Adrenal gland (tissue), 12 donors: ENCODE results near the gene ADORA1. TPM values are rescaled to one million over a fixed set of nuclear protein-coding genes. Genes with fewer than 3 reads are reported as not detected.

Experiments
- DNase-seq, 7 donors: peaks; one replicate each; pipeline ENCODE4 v3.0.0-alpha.2; 2019 to 2020
- H3K27ac ChIP-seq, 5 donors: fragments of 200-600 bp; sonication (generic) in 4 of 5; 1 replicate in 3 of 5; 2 replicates in 2 of 5; pipeline versions ENCODE4 v1.5.1 to v1.8.0; 2016 to 2020; ENCODE audit warnings: mild to moderate bottlenecking in 1 of 5
- H3K27me3 ChIP-seq: fragments of 200-600 bp; 2 replicates; pipeline ENCODE4 v1.8.0; 2021
- H3K36me3 ChIP-seq, 2 donors: fragments of 200-600 bp; replicated peaks in 1 of 2; 1 replicate in 1 of 2; 2 replicates in 1 of 2; pipeline versions ENCODE4 v1.5.1 to v1.8.0; 2018 to 2022
- H3K4me1 ChIP-seq, 2 donors: fragments of 200-600 bp; replicated peaks in 1 of 2; 1 replicate in 1 of 2; 2 replicates in 1 of 2; pipeline versions ENCODE4 v1.5.1 to v1.8.0; 2018 to 2021
- H3K4me3 ChIP-seq, 4 donors: fragments of 200-600 bp; sonication (generic) in 3 of 4; one replicate each; pipeline ENCODE4 v1.5.1; 2016 to 2018
- H3K9me3 ChIP-seq, 3 donors: fragments of 200-600 bp; sonication (generic) in 1 of 3; replicated peaks in 1 of 3; 1 replicate in 2 of 3; 2 replicates in 1 of 3; pipeline versions ENCODE4 v1.5.1 to v1.8.0; 2016 to 2021
- POLR2A ChIP-seq, 2 donors: fragments of 450-650 bp; IDR thresholded peaks; one replicate each; pipeline ENCODE4 v1.6.1; 2017; ENCODE audit warnings: antibody characterized with exemption in 2 of 2, mild to moderate bottlenecking in 2 of 2, moderate library complexity in 1 of 2
- WGBS, 4 donors: extraction: QIAGEN DNeasy Blood & Tissue Kit in 2 of 4; methylation state at CpG; one replicate each; pipeline versions ENCODE4 v1.1.5 to v1.1.7; 2013 to 2017; 5-methylcytosine and 5-hydroxymethylcytosine counted together
- intact Hi-C, 2 donors: fragments of 100-400 bp; cut with DNase I; formaldehyde crosslinking; loops; one replicate each; pipeline versions ENCODE4 v1.14.1 to v1.15.0; 2022 to 2023
- polyA plus RNA-seq, 3 donors: library from polyadenylated mRNA; stranded (reverse); fragments of 200-250 nt in 2 of 3; fragments of 350-450 nt in 1 of 3; fragmentation: Illumina TruSeq in 1 of 3; extraction: RNeasy Lipid Tissue Mini Kit (QIAGEN cat#74804) in 1 of 3; gene quantifications; one replicate each; pipeline ENCODE4 v1.2.3, GENCODE V29; 2013 to 2014
- total RNA-seq, 9 donors: library from RNA; depleted of rRNA in 4 of 9; stranded (reverse); fragments of >200 nt in 4 of 9; fragments of 120-200 nt in 1 of 9; fragmentation: NEBNext Ultra II Directional in 1 of 9; extraction: Animal tissue kit (Norgen Biotek cat#: 25700) in 1 of 9; gene quantifications; one replicate each; pipeline versions ENCODE4 v1.1.0 to v1.2.4, GENCODE V29; 2013 to 2023
- TF ChIP-seq, protein P1 (sequence below), 6 experiments: fragments of 450-650 bp in 4 of 6; fragments of 200-600 bp in 2 of 6; sonication (generic) in 1 of 6; IDR thresholded peaks; 1 replicate in 5 of 6; 2 replicates in 1 of 6; pipeline versions ENCODE4 v1.5.1 to v1.8.0; 2016 to 2021; ENCODE audit warnings: antibody characterized with exemption in 6 of 6, mild to moderate bottlenecking in 2 of 6, moderate library complexity in 1 of 6
- donor health status: healthy with polysubstance abuse.
- donor health status: Bipolar disorder and iron deficiency.
- donor health status: DM: yes; HTN: yes; CAD: no.
- donor health status: DM: no; HTN: no; CAD: no.
- donor health status: DM: no; HTN: no; CAD: no.
- donor health status: DM: yes; HTN: yes; CAD: no.

ADORA1 gene
- total and polyA plus RNA-seq, 12 donors: 0.14 to 1.7 (median 0.59) TPM

DNA sequence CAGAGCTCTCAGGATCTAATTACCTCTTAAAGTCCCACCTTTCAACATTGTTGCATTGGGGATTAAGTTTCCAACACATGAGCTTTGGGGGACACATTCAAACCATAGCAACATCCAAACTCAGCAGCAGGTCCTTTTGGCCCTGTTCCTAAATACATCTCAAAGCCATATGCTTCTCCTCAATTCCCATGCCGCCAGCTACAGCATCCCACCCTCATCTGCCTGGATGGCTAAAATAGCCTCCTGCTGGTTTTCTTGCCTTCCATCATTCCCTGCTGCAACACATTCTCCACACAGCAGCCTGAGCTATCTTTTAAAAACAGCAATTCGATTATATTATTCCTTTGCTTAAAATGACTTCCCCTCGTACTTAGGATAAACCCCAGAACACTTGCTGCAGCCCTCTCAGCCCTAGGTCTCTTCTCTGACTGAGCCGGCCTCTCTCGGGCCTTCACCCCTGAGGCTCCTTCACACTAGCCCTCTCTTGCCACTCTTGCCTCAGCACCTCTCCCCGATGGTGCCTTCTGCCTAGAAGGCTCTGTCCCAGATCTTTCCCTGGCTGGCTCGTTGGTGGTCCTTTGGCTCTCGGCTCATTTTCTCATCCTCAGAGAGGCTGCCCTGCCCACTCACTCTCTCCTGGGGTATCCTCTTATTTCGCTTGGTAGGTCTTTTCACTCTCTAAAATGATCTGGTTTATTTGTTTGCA lies 31.6 kb downstream of the ADORA1 start:
- WGBS, 4 donors: 80 to 92% (median 85%) methylated on average over 9 of the region's 9 CpGs
- TF ChIP-seq, protein P1, sequence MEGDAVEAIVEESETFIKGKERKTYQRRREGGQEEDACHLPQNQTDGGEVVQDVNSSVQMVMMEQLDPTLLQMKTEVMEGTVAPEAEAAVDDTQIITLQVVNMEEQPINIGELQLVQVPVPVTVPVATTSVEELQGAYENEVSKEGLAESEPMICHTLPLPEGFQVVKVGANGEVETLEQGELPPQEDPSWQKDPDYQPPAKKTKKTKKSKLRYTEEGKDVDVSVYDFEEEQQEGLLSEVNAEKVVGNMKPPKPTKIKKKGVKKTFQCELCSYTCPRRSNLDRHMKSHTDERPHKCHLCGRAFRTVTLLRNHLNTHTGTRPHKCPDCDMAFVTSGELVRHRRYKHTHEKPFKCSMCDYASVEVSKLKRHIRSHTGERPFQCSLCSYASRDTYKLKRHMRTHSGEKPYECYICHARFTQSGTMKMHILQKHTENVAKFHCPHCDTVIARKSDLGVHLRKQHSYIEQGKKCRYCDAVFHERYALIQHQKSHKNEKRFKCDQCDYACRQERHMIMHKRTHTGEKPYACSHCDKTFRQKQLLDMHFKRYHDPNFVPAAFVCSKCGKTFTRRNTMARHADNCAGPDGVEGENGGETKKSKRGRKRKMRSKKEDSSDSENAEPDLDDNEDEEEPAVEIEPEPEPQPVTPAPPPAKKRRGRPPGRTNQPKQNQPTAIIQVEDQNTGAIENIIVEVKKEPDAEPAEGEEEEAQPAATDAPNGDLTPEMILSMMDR (IDR thresholded peaks at IDR 0.05): no peak
- TF ChIP-seq POLR2A (IDR thresholded peaks at IDR 0.05): no peak
- intact Hi-C loops: no loop called here
- Histone ChIP-seq H3K4me1 (no peaks in the 10 kb centered on the region), H3K4me3 (no peak overlapping the region), H3K9me3 (no peaks in the 10 kb centered on the region), H3K36me3 (no peaks in the 10 kb centered on the region), H3K27ac (no peak overlapping the region), H3K27me3 (no peaks in the 10 kb centered on the region)
- DNase-seq: no peak

DNA sequence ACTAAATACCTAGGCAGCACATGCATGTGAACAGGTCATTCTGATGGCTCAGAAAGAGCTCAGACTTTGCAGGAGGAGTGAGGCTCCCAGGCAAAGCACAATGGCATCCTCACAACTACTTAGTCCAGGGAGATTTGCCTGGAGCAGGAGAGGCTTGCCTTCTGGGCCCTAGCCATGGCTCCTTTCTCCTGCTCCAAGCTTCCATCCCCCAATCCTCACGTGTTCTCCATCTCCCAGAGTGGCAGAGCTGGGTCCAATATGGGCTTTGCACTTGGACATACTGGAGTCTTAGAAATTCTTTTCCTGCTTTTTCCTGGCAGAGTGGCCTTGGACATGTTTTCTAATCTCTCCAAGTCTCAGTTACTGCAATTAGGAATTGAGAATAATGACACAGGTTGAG lies 32.3 kb downstream of the ADORA1 start:
- Histone ChIP-seq H3K9me3 (no peaks in the 10 kb centered on the region), H3K4me3 (no peak overlapping the region), H3K36me3 (no peaks in the 10 kb centered on the region), H3K27ac (no peak overlapping the region), H3K27me3 (no peaks in the 10 kb centered on the region), H3K4me1 (no peaks in the 10 kb centered on the region)
- no peak for DNase-seq
- TF ChIP-seq POLR2A (IDR thresholded peaks at IDR 0.05): no peak
- TF ChIP-seq, protein P1 (IDR thresholded peaks at IDR 0.05): no peak
- intact Hi-C loops: no loop called here
- 60 to 100% (median 88%) methylated on average over 1 of the region's 1 CpG for WGBS, 4 donors

DNA sequence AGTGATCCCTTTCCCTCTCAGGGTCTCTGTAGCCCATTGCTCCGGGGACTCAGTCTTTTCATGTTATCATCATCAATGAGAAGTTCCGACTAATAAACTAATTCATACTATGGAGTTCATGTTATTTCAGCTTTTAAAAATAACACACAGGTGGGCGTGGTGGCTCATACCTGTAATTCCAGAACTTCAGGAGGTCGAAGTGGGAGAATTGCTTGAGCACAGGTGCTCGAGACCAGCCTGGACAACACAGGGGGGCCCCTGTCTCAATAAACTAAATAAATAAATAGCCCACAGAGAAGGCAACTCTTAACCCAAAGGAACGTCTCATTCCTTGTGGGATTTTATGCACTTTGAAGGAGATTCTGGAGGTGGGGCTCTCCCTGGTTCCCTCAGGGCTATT lies 33.6 kb downstream of the ADORA1 start:
- DNase-seq: no peak
- H3K9me3 ChIP-seq: no peaks in the 10 kb centered on the region
- intact Hi-C loops: no loop called here
- no peaks in the 10 kb centered on the region for H3K36me3 ChIP-seq
- H3K27me3 ChIP-seq: no peaks in the 10 kb centered on the region
- TF ChIP-seq POLR2A (IDR thresholded peaks at IDR 0.05): no peak
- TF ChIP-seq, protein P1 (IDR thresholded peaks at IDR 0.05): no peak
- WGBS, 4 donors: 67 to 76% (median 72%) methylated on average over 6 of the region's 6 CpGs
- no peaks in the 10 kb centered on the region for H3K4me1 ChIP-seq
- H3K27ac ChIP-seq: no peak overlapping the region
- no peak overlapping the region for H3K4me3 ChIP-seq

DNA sequence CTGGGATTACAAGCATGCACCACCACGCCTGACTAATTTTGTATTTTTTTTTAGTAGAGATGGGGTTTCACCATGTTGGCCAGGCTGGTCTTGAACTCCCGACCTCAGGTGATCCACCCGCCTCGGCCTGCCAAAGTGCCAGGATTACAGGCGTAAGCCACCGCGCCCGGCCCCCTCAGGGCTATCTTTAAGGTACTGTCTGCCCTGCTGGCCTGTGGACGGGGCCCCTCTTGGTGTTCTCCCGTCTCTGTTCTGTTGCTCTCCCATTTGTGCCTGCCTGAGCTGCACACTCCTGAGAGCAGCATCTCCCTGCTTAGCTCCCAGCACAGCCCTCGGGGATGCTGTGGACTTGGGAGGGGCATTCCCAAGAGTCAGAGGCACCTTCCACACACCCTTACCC lies 34.2 kb downstream of the ADORA1 start:
- no peak overlapping the region for H3K4me3 ChIP-seq
- TF ChIP-seq POLR2A (IDR thresholded peaks at IDR 0.05): no peak
- TF ChIP-seq, protein P1 (IDR thresholded peaks at IDR 0.05): no peak
- H3K9me3 ChIP-seq: no peaks in the 10 kb centered on the region
- intact Hi-C loops: no loop called here
- DNase-seq: no peak
- H3K27ac ChIP-seq: no peak overlapping the region
- no peaks in the 10 kb centered on the region for H3K4me1 ChIP-seq
- H3K36me3 ChIP-seq: no peaks in the 10 kb centered on the region
- 83 to 87% (median 84%) methylated on average over 10 to 11 of the region's 11 CpGs for WGBS, 4 donors
- H3K27me3 ChIP-seq: no peaks in the 10 kb centered on the region
